ENCODE results near the gene TMEM203.

TMEM203 gene

DNA sequence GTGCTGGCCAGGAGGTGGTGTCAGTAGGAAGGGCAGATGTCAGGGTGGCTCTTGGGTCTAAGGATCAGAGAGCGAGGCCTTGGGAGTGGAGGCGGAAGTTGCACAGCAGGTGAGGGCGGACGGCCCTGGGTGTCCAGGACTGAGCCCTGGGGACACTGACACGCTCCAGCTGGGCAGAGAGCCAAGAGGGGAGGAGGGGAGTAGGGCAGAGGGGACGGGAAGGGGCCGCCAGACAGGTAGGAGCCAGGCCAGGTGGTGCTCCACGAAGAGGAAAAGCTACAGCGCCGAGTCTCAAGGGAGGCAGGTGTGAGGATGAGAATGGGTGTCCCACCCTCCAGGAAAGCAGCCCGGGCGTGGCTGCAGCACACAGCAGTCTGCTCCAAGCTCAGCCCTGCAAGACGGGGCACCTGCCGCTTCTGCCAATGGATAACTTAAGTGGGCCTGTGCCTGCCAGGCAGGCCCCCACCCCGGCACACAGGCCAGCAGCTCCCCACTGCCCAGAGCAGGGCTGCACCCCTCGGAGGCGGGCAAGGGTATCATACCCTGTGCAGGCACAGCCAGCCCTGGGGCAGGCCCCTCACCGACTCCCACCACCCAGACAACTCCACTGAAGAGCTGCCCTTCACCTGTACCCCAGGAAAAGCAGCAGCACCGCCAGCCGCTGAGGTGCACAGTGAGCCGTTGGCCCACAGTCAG is 9.8 kb downstream of the TMEM203 start:
- peak; percentile 47 for DNase-seq (ENCODE audit: low spot score)

- no peak for DNase-seq (ENCODE audit: low spot score)
These were observed 10.5 kb downstream of the TMEM203 start for GRCh38 chr9:137194909-137195308.

- no peak for DNase-seq (ENCODE audit: low spot score)
These were observed 11.1 kb downstream of the TMEM203 start for GRCh38 chr9:137194388-137194787.

- DNase-seq (ENCODE audit: low spot score), result no peak
These were observed 11.7 kb downstream of the TMEM203 start for GRCh38 chr9:137193771-137194170.

GRCh38 chr9:137192859-137193258 is 12.6 kb downstream of the TMEM203 start:
- no peak for DNase-seq (ENCODE audit: low spot score)

- no peak for DNase-seq (ENCODE audit: low spot score)
These were observed 13.0 kb downstream of the TMEM203 start for GRCh38 chr9:137192448-137192780.

DNA sequence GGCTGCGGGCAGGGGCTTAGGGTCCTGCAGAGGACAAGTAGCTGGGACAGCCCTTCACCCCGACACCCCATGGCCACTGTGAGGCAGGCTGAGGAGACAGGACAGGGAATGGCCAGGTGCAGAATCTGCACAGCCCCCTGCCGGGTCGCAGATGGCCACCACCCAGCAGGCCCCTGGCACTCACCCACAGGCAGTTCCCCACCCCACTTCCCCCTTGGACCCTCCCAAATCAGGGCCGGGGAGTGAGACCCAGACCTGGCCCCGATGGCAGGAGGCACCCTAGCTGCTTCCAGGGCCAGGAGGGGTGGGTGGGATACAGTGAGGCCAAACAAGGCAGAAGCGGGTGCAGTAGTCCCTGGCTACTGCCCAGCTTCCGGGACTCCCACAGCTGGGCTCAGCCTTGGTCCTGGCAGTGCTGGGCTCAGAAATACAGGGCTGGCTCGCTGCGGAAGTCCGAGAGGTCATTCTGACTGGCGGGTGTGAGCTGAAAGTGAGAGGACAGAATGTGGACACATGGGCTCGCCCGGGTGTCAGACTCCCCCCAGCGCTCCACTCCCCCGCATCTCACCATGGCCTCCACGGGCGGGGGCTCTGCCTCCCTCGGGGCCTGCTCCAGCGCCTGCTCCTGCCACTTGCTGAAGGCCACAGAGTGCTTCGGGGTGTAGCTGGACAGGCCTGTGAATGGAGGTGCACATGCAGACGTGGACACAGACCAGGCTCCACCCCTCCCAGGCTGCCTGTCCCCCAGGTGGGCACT is 13.6 kb downstream of the TMEM203 start:
- no peak for DNase-seq (ENCODE audit: low spot score)

- DNase-seq (ENCODE audit: low spot score), result no peak
These were observed 14.2 kb downstream of the TMEM203 start for GRCh38 chr9:137191245-137191644.

DNA sequence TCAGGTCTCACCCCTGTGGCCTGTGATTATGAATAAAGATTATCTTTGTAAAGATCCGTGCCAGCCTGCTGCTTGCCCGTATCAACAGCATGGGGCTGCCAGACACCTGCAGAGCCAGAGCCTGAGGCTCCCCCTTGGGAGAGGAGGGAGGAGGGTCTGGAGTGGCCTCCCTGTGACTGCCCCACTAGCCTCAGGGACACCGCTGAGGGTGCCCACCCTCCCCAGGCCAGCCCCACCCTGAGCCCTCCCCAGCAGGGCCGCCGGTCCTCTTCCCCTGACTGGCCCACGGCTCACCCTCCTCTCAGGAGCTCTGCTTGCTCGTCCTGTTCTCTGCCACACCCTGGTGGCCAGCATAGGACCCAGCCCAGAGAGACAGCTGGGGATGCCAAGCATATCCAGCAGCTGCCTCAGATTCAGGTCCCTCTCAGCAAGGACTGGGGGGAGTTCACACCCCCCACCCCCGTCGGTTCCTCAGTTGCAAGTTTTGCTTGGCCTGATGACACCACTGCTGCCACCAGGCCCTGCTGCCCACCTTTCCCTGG is 15.1 kb downstream of the TMEM203 start:
- DNase-seq (ENCODE audit: low spot score), result peak; percentile 23

DNA sequence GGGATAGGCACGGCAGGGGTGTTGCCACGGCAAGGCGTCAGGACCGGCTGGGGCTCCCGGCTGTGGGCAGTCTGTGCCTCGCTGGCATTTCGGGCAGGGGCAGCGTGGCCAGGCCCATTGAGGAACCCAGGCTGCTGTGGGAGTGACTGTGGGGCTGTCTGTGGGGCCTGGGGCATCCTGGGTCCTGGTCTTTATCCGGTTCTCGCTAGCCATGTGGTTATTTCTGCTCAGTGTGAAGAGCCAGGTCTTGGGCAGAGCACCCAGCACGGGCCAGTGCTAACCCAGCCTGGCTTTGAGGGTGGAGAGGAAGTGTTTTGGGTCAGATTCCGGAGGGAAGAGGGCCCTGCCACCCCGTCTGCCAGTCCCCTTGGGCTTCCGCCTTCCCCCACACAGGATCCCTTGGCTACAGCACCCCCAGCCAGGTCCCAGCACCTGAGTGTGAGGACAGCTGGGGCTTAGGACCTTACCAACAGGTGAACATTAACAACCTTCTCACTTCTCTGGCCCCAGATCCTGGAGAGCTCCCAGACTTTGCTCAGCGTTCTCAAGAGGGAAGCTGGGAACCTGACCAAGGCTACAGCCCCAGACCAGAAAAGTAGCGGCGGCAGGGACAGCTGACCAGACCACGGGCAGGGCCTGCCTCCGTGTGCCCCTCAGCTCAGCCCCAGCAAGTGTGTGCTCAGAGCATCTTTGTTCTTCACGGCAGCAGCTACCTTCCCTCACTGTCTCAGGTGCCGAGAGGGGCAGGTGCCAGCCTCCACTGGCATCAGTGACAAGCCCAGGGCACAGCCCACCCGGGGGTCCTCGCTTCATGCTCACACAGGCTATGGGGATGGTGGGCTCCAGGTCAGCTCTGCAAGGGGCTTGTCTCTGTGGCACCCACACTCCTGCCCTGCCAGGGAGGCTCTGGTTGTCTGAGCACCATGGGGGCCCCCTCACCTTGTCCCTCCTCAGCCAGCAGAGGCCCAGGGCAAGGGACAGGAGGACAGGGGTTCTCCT is 15.9 kb downstream of the TMEM203 start:
- no peak for DNase-seq (ENCODE audit: low spot score)

GRCh38 chr9:137188490-137189296 is 16.8 kb downstream of the TMEM203 start, which contains the start of the genes ANAPC2 and SSNA1:
ANAPC2 (minus strand) TSS chr9:137188560; CDS start chr9:137188532, 28 bp downstream.
SSNA1 (plus strand) TSS chr9:137188676; CDS start chr9:137188727, 51 bp downstream.
- peak; percentile 95 for DNase-seq (ENCODE audit: low spot score)

- no peak for DNase-seq (ENCODE audit: low spot score)
These were observed 17.4 kb downstream of the TMEM203 start for GRCh38 chr9:137188086-137188489.

GRCh38 chr9:137187386-137187785 is 18.1 kb downstream of the TMEM203 start:
- no peak for DNase-seq (ENCODE audit: low spot score)

DNA sequence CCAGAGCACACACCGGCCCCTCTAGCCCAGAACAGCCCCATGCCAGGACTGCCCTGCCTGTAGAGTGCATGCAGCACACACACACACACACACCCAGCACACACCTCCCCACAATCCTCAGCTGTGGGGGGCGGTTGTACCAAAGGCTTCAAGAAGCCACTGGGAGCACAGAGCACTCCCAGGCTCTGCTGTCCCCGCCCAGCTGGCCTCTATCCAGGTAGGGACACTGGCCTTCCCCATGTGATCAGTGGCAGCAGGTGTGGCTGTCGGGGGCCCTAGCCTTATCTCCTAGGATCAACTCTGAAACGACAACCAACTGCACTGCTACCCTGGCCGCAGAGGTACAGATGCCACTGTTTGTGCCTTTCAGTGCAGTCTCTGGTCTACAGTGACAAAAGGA is 19.1 kb downstream of the TMEM203 start:
- DNase-seq (ENCODE audit: low spot score), result no peak

DNA sequence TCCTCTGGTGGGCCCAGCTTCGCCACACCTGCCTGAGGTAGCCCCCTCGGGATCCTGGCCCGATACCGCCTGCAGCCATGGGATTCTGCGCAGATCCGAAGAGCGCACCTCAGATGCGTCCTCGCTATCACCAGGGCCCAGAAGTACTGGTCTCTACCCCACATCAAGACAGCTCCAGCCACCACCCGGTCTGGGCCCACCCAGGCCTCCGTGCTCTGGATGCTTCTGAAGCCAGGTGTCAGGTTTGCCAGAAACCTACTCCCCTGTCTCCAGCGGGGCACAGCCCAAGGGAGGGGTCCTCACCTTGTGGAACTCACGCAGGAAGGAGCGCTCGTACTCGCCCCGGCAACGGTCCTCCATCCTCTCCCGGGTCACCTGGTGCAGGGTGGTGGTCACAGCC is 19.5 kb downstream of the TMEM203 start:
- DNase-seq (ENCODE audit: low spot score), result no peak

GRCh38 chr9:137184881-137185660 is 20.4 kb downstream of the TMEM203 start:
- DNase-seq (ENCODE audit: low spot score), result no peak

- DNase-seq (ENCODE audit: low spot score), result no peak
These were observed 21.4 kb downstream of the TMEM203 start for GRCh38 chr9:137183980-137184595.

- DNase-seq (ENCODE audit: low spot score), result no peak
These were observed 22.6 kb downstream of the TMEM203 start for GRCh38 chr9:137182836-137183235.

GRCh38 chr9:137181680-137182079 is 23.8 kb downstream of the TMEM203 start:
- no peak for DNase-seq (ENCODE audit: low spot score)

DNA sequence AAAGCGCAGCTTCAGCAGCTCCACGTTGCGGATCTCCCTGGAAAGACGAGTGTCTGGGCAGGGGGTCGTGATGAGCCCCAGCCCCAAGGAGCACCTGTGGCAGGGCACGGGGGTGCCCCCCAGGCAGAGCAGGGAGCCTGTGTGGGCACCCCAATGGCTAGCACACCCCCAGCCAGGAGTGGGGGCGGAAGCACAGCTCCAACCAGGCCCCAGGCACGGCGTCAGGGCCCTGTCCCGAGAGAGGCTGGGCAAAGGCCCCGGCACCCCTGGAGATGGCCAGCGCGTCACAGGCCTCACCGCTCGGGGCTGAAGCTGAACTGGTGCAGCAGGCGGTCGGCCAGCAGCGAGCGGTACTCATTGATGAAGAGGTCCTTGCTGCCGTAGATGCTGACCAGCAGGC is 25.0 kb downstream of the TMEM203 start:
- DNase-seq (ENCODE audit: low spot score), result no peak
